Inflammatory macrophage treated with lipopolysaccharide for 4 hours (primary cell): Measurements from ENCODE around the gene GLP1R.

ENCODE experiments used
- DNase-seq: peaks from one replicate; pipeline ENCODE4 v3.0.0-alpha.2; 2020

The GLP1R gene

DNA sequence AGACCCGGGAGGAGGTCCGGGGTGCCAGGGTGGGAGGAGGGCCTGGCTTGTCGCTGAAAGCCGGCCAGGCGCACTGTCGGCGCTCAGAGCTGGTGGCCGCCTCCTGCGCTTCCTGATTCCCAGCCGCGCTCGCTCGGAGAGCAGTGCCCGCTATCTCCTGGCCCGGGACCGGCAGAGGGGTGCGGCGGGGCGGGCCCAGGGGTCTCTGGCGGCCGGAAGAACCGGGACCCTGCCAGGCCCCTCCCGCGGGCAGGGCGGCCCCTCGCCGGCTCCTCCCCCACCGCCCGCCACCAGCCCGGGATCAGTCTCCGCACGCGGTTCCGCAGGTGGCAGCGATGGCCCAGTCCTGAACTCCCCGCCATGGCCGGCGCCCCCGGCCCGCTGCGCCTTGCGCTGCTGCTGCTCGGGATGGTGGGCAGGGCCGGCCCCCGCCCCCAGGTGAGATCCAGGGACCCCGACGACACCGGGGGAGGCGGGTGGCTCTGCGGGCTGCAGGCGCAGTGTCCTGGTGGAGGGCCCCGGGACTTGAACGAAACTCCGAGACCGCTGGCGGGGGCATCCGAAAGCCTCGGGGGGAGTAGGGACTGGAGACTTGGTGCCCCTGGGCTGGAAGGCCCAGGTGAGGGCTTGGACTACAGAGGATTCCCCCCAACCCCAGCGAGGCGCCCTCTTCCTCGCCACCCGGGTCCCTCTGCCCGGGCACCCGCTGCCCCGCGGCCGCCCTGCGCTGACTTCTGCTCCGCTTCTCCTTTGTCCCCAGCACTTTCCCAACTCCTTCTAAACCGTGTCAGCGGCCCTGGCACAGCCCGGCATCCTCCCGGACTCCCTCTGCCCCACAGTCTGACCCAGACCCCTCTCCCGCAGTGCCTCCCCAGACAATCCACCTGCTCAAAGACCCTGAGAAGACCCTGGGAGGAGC lies at the start of gene GLP1R:
Gene GLP1R, plus strand, starts transcription at position 301 of the 919 bp plus-strand sequence. Its CDS starts 60 bp downstream, at position 361.
- DNase-seq = no peak

DNA sequence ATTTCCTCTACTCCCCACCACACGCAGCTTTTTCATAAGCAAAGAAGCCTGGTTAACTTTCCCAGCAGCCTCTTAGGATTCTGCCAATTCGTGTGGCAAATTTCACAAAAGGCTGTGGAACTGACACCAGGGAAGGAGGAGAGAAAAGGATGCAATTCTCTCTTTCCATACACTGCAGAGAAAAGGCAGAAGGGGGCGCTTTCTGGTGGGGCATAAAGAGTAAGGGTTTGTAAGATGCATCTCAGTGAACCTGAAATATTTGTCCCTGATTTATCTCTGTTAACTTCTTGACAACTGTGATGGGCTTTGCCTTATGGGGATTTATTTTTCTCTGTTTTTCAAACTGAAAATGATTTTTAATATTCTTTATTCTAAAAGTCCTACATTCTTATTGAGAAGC lies 45.5 kb upstream of the GLP1R start:
- no peak for DNase-seq

DNA sequence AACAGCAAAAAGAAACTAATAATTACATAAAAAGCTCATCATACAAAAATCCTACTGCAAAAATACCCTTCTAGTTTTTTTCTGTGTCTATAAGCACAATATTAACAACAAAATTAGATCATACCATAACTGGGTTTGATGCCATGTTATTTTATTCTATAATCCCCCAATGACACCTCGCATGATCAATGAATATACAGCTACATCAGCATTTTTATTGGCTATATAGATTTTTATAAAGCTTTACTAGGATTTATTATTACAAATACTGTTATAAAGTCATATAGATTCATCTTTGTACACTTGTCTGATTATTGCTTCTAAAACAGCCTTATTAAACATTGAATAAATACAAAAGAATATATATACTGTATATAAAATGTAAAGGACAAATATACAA lies 45.1 kb upstream of the GLP1R start:
- DNase-seq = no peak

DNA sequence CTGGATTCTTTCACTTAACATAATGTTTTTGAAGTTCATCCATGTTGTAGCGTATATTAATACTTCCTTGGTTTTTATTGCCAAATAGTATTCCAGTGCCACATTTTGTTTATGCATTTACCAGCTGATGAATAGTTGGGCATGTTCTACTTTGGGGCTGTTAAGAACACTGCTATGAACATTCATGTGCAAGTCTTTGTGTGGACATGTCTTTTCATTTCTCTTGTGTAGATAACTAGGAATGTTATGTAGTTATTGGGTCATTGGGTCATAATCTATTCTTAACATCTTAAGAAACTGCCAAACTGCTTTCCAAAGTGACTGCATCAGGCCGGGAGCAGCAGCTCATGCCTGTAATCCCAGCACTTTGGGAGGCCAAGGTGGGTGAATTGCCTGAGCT lies 43.8 kb upstream of the GLP1R start:
- DNase-seq = no peak

DNA sequence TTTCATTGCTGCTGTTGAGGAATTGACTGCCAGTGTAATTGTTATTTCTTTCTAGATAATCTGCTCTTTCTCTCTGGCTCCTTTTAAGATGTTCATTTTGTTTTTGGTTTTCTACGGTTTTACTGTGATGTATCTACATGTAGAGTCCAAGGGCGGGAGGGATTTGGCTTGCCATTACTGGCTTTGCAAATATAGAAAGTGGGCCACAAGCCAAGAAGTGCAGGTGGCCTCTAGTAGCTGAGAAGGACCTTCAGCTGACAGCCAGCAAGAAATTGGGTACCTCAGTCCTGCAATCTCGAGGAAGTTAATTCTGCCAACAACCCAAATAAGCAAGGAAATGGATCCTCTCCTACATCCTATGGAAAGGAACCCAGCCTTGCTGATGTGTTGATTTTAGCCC lies 42.8 kb upstream of the GLP1R start:
- DNase-seq = no peak

DNA sequence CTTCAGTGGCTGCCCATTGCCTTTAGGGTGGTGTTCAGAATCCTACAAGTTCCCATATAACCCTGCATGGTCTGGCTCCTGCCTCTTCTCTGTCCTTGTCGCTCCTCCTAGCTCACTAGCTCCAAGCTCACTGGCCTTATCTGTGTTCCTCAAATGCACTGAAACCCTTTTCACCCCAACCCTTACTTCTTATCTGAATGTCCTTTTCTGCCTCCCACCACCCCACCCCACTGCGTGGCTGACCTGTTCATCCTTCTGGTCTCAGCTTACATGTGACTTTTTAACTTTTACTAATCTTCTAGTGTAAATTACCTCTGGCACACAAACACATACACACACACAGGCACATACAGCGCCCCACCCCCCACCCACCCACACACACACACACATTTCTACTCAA lies 41.0 kb upstream of the GLP1R start:
- DNase-seq = no peak

DNA sequence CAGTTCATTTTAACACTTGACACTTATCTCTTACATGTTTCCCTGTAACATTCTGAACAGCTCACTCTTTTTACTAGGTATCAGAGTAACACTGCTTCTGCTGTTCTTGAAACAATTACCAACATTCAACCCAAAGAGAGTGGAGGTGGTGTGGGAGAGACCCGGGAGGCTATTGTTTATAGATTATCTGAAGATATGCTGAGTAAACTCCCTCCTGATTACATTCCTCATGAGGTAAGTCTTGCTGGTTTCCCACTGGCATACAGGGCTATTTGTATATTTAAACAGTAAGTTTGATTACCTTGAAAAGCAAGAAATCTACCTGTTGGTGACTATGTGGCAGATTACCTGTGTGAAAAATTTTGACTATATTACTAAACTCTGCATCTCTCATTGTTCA lies 39.8 kb upstream of the GLP1R start:
- no peak for DNase-seq

DNA sequence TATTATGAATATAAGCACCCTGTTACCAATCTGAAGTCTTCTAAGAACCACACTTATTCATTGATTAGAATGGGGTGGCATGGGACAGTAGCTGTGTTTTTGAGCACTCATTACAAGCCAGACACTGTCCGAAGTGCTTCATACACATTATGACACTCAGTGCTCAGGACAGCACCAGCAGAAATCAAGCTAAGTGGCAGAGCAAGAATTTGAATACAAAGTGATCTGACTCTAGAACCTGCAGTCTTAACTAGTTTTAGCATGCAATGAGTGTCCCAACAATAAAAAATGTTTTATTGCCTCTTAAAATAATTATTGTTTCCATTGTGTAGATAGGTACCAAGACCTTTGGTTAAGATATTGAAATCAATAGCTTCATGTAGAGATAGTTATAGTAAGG lies 39.1 kb upstream of the GLP1R start:
- no peak for DNase-seq

DNA sequence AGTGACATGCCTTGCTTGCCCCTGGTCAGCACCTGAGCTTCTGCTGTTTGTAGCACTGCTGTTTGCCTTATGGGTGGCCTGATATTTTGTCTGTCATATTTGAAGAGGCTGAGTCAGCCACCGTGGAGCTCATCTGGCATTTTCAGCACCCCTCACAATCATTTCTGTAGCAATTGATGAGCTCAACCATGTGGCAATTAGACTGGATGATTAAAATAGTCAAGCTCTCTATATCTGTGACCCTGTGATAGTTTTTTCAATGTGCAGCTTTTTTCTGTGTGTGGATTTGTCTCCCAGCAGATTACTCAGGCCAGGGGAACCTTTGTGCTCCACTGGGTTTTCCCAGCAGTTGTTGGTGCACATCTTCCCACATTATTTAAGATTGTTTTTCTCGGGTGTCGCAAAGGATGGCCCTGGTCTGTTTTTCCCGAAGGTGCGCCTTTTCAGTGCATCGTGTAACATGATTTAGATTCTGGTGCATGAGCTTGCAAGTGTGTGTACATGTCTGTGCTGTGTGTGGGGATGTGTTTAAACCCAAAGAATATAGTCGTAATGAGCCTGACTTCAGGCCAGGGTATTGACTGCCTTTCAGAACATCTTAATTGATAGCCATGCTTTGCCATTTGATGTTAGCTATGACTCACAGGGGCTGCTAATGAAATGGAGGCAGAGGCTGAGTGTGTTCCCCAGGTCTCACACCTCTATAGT lies 31.6 kb upstream of the GLP1R start:
- DNase-seq = no peak

DNA sequence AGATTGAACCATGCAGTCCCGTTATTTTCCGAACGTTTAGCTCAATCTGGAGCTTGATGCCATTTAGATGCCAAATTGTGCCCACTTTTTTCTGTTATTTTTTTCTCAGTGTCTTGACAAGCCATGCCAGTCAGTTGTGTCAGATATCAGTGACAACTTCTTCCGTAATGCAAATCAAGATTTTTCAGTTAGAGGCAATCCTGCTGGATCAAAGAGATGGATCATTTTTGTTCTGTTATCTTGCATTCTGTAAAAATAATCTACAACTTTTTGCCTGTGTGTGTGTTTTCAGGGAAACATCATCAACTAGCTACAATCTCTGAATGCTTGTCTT lies 31.1 kb upstream of the GLP1R start:
- no peak for DNase-seq

DNA sequence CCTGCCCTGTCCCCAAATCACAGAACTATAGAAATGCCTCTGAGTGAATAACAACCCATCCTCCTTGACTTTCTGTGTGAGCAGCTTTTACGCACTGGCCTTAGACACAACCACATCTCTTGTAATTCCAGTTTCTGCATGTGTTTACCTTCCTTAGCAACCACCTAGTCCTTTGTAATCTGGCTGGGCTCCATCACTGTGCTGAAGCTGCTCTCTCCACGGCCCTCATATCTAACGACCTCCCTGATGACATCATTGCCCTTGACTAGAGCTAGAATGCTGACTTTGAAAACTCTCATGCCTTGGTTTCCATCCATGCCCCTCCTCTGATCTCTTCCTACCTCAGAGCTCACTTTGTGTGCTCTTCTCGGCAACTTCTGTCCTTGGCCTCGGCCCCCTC lies 30.5 kb upstream of the GLP1R start:
- DNase-seq = no peak

DNA sequence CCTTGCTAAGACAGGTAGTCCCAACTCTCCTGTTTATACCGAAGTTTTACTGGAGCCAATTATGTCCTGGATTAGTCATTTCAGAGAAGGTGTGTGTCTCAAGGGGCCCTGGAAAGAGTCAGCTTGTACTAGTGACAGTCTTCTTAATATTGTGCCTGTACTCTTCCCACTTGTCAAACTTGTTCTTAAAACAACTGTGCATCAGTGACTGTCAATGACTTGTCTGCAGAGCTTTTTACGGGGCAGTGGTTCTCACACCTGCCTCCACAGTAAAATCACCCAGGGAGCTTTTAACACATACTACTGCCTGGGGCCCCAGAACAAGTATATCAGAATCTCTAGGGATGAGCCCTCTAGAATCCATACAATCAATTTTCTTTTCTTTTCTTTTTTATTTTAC lies 28.4 kb upstream of the GLP1R start:
- no peak for DNase-seq

DNA sequence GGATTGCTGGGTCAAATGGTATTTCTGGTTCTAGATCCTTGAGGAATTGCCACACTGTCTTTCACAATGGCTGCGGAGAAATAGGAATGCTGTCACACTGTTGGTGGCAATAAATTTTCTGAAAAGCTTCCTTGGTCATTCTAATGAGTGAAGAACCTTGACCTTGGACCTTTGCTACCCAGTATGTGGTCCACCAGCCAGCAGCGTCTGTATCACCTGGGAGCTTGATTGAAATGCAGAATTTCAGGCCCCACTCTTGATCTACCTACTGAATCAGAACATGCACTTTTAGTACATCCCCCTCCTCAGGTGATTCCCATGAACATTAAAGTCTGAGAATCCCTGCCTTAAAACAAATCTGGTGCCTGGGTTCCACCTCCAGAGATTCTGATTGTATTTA lies 27.5 kb upstream of the GLP1R start:
- no peak for DNase-seq

DNA sequence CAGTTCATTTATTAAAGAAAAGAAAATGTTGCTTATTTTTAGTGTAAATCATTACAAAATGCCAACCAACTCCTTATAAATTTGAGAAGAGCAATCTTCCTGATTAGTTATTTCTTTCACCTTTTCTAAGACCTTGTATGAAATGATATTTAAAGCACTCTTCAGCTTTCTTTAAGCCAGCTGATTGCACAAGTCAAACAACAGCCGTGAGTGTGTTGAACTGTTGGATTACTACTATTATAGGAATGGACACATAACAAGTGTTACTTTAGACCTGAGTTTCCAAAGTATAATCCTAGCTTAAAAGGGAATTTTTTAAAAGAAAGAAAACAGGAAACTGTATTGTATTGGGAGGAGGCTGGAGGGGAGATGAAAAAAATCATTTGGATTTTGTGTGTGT lies 26.8 kb upstream of the GLP1R start:
- DNase-seq = no peak

DNA sequence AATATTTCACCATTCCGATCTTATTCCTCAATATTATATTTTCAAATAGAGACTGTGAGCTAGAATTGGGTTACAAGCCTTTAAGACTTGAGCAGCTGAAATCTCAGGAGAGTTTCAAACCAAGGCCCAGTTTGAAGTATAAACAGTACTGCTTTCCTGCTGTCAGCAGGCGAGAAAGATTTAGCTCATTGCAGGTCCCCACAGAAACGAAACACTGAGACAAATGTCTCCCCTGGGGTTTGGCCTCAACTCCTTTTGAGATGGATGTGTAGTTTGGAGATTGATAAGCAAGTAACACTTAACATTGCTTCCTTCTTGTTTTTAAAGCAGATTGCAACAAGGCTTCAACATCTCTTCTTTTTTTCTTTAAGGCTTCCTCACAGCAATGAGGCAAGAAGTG lies 22.4 kb upstream of the GLP1R start:
- no peak for DNase-seq

DNA sequence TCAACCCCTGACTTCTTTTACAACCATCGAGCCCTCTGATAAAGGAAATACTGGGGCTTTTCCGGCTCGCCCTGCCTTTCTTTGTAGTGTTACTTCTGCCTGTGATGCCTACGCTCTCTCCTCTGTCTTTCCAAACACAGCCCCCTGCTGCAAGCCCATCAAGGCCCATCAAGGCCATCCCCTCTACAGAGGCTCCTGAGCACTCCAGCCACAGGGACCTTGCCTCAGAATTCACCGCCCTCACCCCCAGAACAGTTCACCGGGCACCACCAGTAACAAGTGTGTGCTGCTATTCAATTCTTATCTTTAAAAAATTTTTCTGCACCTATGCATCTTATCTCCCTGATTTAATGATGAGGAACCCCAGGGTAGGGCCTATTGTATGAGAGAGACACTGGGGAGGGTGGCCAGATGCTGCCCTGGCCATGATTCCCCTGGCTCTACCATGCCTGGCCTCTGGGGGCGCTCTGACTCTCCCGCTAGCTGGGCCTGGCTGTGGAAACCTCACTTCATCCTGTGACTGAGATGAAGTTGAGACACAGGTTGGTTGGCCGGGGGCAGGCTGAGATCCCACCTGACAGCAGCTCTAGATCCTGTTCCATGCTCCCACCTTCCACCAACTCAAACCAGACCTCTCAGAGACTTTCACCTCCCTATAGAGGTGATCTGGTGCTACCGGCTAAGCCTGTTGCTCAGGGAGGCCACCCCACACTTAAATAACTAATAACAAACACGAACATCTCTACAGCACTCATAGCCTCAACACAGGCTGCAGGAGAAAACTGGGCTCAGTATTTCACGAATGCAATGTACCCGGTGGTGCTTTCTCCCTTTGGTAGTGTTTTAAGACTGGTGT lies 19.2 kb upstream of the GLP1R start:
- DNase-seq = peak; percentile 5

DNA sequence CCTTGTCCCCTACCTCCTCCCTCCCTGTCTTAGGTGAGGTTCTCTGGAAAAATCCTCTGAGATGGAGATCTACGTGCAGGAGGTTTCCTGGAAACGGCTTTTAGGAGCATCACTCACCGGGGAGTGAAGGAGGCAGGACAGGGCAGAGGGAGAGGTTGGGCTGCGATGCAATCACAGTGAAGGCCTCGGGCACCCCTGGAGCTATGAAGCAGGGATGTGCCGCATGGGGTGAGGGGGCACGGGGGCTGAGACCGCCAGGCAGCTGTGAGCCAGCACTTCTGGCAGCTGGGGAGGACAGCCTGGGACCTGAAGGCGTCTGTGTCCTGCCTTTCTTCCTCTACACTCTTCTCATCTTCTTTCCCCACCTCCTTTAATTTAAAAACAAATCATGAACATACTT lies 12.9 kb upstream of the GLP1R start:
- no peak for DNase-seq

DNA sequence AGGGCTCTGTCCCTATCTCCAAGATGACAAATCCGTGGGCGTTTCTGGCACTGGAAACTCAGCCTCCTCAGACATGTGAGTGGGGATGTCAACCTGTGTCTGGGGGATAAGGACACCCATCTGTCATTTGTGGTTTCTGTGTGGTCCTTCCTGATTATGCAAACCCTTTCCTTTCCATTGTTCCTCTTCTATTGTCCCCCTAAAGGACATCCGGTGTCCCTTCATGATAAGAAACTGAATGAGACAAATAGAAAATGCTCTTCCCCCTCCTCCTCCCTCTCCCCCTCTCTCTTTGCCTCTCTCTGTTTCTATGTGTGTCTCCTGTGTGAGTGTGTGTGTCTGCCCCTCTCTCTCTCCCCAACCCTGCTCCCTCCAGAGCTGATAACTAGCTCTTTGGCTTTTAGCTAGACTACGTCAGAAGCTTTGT lies 11.5 kb upstream of the GLP1R start:
- no peak for DNase-seq

DNA sequence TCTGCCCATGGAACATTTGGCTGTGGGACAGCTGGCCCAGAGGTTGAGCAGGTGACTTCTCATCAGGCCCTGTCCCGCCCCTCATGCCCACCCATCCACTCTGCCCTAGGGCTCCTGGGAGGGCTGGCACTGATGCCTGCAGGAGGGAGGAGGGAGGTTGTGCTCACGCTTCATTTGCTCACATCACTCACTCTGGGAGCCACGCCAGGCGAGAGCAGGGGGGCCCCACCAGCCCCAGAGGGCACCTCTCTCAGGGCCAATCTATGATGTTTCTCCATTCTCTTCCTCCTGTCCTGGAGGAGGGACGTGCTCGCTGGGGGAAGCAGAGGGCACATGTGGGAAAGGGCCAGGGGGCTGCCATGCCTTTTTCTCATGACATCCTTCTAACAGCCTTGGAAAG lies 10.9 kb upstream of the GLP1R start:
- no peak for DNase-seq

DNA sequence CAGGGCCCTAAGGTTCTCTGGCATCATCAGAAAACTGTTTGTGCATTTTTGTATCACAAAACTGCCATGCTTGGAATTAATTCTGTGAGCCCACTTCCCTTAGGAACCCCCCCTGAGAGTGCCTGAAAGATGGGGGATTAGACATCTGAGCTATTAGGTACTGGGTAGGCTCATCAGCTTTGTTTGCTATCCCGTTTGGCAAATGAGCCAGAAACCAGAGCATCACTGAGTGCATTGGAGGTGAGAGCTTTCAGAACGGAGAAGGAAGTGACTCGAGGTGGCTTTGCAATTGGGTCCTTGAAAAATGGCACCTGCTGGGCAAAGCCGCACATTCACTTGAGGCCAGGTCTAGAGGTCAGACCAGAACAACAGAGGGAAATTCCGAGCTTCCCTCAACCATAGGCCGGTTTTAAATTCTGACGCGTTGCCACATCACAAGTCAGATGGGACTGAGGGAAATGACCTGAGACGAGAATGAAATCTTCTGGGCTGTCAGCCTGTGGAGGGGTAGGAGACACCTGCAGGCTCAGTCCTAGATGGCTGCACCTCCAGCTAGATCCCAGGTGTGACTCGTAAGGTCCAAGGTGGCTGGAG lies 8.4 kb upstream of the GLP1R start:
- no peak for DNase-seq

DNA sequence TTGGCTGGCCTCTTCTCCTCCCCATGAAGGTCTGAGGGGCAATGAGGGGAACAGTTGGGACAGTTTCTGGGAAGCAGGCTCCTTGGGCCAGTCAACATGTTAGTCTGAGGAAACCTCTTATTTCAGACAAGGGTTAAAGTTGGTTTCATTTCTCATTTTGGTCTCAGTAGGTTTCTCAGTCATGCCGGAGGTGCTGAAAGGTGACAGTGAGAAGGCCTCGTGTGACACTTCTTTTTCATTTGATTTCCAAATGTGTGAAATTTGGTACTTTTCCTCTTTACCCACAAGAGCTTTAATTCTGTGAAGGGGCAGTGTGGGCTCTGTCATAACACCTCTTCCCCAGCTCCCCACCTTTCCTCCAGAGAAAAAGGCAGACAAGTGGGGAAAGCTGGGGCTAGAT lies 7.5 kb upstream of the GLP1R start:
- no peak for DNase-seq

DNA sequence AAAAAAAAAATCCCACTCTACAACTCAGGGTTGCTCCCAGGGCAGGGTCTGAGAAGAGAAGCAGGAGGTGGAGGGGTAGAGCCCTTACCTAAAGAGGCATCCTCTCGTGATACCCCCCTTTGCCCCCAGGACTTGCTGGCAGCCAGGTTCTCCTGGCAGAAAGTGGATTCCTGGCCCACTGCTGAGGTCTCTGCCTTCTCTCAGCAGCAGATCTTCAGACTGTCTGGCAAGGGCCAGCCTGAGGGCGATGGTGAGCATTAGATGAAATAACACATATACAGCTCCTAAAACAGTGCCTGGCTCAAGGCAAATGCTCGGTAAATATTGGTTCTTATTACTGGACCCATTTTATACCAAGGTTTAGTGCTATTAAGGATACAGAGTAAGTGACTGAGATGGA lies 4.8 kb upstream of the GLP1R start:
- no peak for DNase-seq

DNA sequence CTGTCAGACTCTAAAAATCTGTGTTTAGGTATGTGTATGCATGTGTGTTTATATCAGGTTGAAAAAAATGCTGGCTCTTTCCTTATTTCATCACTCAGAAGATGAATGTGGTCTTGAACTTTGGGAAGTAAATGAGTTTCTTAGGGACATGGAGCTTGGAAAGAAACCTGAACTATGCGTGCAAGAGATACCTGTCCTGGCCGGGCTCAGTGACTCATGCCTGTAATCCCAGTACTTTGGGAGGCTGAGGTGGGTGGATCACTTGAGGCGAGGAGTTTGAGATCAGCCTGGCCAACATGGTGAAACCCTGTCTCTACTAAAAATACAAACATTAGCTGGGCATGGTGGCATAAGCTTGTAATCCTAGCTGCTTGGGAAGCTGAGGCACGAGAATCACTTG lies 4.4 kb upstream of the GLP1R start:
- no peak for DNase-seq
